Ramos (cell line): ENCODE measurements around the gene AATK.
"Not testable (repeated sequence)": the region's sequence is repeated elsewhere in the genome, so short reads cannot be mapped to it uniquely, and the experiment has no call there.

ENCODE experiments used
- in situ Hi-C: fragments of 300-500 bp; cut with MboI; formaldehyde crosslinking; loops from one replicate; pipeline ENCODE4 v1.14.3; 2022; ENCODE audit warnings: low sequenced_read_pairs; ENCODE audit not compliant: unreplicated experiment

Gene AATK

DNA sequence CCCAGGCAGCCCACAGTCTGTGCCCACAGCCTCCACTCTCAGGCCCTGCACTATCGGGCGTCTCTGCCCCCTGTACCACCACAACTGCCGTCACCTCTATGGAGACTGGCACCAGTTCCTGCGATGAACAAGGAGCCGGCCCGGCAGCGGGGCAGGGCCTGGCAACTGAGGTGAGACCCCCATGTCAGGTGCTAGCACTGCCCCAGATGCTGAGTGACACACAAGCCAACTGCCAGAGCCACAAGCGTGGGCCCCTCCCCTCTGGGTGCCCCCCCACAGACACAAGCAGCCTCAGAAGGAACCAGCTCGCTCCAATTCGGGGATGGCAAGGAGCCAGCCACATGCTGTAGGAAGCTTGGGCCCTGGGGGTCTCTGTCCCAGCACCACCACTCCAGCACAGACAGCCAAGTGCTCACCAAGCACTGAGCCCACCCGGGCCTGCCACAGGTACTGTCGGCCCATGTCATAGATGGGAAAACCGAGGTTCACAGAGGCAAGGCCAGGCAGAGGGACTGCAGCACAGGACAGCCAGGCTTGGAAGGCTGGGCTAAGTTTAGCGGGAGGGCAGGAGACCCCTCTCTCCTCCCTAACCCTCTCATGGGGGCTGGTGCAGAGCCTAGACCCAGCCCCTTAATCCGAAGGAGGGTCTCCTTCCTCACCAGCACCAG, 2.2 kb downstream of the AATK start:
- in situ Hi-C loops = no loop called here

DNA sequence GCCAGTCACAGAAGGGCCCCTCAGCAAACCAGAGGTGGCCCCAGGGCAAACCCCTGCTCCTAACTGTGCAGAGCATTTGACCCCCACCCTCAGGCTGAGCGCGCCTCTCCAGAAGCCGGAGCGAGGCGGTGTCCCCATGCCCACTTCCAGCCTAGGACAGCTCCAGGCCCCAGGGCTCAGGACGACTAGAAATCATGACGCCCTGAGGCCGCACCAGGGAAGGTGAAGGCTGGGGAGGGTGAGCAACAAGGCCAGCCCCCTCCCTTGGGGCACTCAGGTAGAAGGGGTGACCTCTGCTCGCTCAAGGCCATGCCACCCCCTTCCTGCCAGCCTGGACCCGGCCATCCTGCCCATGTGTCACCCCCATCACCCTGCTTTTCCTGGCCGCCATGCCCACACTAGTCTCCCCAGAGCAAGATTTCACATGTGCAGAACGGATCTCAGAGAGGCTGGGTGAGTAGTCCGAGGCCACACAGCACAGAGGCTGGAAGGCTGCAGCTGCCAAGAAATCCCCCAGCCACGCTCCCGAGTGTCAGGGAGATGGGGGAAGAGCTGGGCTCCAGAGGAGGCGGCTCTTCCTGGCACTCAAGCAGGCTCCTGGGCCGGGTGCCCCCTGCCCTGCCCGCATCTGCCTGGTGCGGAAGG, 2.8 kb downstream of the AATK start:
- in situ Hi-C loops = no loop called here

- in situ Hi-C loops = no loop called here
Measured at GRCh38 chr17:81162491-81162890, 3.5 kb downstream of the AATK start.

- in situ Hi-C loops = no loop called here
Measured at GRCh38 chr17:81161972-81162371, 4.0 kb downstream of the AATK start.

GRCh38 chr17:81161536-81161935, 4.5 kb downstream of the AATK start:
- in situ Hi-C loops = no loop called here

DNA sequence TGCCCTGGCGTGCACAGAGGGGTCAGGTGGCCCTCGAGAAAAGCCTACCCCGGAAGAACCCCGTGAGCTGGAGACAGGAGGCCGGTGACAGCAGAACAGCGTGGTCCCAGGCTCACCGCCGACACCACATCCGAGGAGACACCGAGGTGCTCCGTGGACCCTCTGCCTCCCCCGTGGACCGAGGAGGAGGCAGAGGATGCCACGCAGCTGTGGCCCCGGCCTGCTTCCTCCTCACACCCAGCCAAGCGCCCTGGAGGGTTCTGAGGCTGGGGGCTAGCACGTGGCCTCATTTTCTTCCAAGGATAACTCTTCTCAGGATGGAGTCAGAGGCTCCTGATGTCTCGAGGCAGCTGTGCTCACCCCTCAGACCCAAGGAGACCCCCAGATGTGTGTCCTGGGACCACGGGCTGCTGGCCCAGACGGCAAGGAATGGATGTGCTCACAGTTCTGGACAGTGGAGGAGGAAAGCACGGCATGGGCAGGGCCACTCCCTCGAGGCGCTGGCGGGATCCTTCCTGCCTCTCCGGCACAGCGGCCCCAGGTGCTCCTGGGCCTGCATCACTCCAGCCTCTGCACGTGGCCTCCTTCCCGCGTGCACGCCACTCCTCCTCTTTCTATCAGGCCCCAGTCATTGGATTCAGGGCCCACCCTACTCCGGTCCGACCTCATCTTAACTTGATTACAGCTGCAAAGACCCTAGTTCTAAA, 5.1 kb downstream of the AATK start:
- in situ Hi-C loops = no loop called here

- in situ Hi-C loops = no loop called here
Measured at GRCh38 chr17:81160306-81160705, 5.7 kb downstream of the AATK start.

GRCh38 chr17:81159611-81160265, 6.3 kb downstream of the AATK start:
- in situ Hi-C loops = no loop called here

DNA sequence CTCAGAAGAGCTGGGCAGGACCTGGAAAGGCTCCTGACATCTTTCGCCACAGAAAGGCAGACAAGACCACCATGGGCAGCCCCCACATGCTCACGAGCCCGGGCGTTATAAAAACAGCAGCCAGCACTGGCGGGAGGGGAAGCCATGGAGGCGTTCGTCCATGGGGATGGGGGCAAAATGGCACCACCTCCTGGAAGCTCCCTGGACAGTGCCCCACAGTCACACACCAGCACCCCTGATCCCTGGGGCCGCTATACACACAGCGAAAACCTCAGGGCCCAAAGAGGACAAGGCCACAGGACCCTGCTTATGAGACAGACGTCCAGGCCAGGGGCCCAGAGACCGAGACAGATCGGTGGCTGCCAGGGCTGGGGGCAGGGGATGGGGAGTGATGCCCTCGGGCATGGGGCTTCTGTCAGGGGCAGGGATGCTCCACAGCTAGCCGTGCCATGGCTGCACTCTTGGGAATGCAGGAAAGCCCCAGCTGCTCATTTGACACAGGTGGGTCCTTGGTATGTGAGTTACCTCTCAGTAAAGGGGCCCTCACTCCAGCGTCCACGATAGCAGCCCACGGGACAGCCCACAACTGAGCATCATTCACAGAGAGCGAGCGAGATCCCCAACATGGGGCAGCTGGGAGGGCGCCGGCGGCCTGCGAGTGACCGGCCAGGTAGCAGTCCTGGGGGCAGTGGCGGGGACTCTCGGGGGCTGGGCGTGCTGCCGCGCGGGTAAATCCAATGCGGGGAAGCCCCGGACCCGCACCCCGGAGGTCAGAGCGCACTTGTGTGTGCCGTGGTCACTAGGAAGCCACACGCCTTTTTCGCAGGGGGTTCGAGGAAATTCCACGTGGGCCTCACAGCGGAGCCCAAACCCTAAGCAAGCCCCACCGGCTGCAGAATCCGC, 7.1 kb downstream of the AATK start:
- in situ Hi-C loops = no loop called here

GRCh38 chr17:81157848-81158687, 8.0 kb downstream of the AATK start:
- in situ Hi-C loops = no loop called here

DNA sequence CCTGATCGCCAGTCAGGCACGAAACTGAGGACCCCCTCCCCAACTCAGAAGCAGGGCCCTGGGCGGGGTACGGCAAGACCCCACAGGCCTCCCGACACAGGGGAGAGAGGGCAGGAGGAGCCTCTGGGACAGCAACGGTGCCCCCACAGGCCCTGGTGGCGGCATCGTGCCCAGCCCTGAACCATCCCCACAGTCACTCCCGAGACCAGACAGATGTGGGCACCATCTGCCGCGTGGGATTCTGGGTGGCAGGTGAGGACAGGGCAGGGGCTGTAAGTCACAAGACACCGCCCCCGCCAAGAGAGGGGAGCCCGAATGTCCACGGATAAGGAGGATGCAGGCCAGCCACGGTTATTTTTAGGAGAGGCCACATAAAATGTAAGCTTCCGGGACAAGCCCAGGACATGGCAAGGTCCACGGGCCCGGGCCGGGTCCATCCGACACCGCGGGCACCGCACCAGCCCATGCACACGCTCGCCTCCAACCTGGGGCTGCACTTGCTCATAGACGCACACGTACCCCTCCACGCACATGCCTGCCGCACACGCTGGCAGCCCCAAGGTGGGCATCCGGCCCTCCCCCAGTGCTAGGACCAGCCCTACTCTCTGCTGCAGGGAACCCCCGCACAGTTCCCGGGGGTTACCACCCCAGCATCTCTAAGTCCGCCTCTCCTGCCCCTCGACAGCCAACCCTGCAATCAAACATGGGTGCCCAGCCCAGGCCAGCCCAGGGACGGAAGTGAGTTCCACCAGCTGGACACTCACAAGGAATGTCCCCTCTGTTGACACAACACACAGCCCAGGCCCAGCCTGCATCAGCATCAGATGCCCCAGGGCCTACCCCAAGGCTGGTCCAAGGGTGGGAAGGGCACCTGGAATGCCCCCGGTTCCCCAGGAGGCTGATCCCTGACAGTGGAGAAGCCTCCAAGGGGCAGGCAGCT, 8.9 kb downstream of the AATK start:
- in situ Hi-C loops = no loop called here

GRCh38 chr17:81154961-81155360, 11.1 kb downstream of the AATK start:
- in situ Hi-C loops = no loop called here

- in situ Hi-C loops = not testable (repeated sequence)
Measured at GRCh38 chr17:81154016-81154415, 12.0 kb downstream of the AATK start.

GRCh38 chr17:81153340-81153803, 12.6 kb downstream of the AATK start:
- in situ Hi-C loops = no loop called here

DNA sequence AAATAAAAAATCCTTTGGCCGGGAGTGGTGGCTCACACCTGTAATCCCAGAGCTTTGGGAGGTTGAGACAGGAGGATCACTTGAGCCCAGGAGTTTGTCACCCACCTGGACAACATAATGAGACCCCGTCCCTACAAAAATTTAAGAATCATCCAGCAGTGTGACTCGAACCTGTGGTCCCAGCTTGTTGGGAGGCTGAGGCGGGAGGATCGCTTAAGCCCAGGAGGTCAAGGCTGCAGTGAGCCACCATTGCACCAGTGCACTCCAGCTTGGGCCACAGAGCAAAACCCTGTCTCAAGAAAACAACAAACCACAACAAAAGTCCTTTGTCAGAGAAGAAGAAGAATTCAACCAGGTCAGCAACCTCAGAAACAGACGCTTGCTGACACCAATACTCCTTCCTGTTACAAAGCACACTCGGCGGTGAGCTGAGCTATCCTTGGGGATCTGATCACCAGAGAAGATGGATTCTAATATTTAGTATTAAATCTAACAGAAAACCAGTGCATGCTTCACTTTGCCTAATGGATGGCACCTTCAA, 13.7 kb downstream of the AATK start:
- in situ Hi-C loops = no loop called here

DNA sequence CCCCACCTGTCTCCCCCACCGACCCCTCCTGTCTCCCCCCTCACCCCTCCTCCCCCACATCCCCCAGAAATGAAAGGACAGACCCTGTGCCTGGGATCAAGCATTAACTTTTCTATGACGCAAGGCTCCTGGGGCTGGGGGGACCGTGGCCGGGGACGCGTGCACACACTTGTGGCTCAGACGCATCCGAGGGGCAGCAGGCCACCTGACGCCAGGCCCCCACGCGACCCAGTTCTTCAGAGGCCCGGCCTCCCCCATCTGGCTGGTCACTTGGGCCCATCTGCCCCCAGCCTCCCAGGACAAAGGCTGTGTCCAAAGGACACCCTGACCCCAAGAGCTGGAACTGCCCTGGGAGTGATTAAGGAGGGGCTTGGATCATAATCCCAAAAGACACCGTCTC, 14.7 kb downstream of the AATK start:
- in situ Hi-C loops = no loop called here

- in situ Hi-C loops = no loop called here
Measured at GRCh38 chr17:81150377-81151077, 15.5 kb downstream of the AATK start.
